HG03432 (cell line): ENCODE measurements around the gene VPS9D1.
"Not testable (repeated sequence)": the region's sequence is repeated elsewhere in the genome, so short reads cannot be mapped to it uniquely, and the experiment has no call there.

Source experiments
- ATAC-seq: cut with Tn5 transposase; IDR thresholded peaks from one replicate; pipeline ENCODE4 v1.9.1; 2021; ENCODE audit warnings: mild to moderate bottlenecking, moderate library complexity; ENCODE audit not compliant: unreplicated experiment

VPS9D1 gene

GRCh38 chr16:89695086-89695874 is 25.4 kb downstream of the VPS9D1 start:
- ATAC-seq = no peak

GRCh38 chr16:89694784-89695085 is 26.0 kb downstream of the VPS9D1 start:
- not testable (repeated sequence) for ATAC-seq

- ATAC-seq = no peak
Measured at GRCh38 chr16:89693931-89694783, 26.5 kb downstream of the VPS9D1 start.

GRCh38 chr16:89693289-89693731 is 27.4 kb downstream of the VPS9D1 start:
- ATAC-seq = no peak

- ATAC-seq = no peak
Measured at GRCh38 chr16:89691986-89692569, 28.6 kb downstream of the VPS9D1 start.

GRCh38 chr16:89691231-89691985 is 29.3 kb downstream of the VPS9D1 start:
- no peak for ATAC-seq

- ATAC-seq = no peak
Measured at GRCh38 chr16:89690392-89690901, 30.3 kb downstream of the VPS9D1 start.

GRCh38 chr16:89689621-89690020 is 31.1 kb downstream of the VPS9D1 start:
- ATAC-seq = not testable (repeated sequence)

GRCh38 chr16:89689142-89689541 is 31.6 kb downstream of the VPS9D1 start:
- ATAC-seq = no peak

- no peak for ATAC-seq
Measured at GRCh38 chr16:89688395-89688794, 32.3 kb downstream of the VPS9D1 start.

GRCh38 chr16:89687092-89687940 is 33.4 kb downstream of the VPS9D1 start:
- ATAC-seq = peak; percentile 40

GRCh38 chr16:89686520-89687091 is 34.1 kb downstream of the VPS9D1 start, which contains the start of gene CDK10:
Gene CDK10 (plus strand): TSS chr16:89686689. CDS start chr16:89686711, 22 bp downstream.
- ATAC-seq = peak; percentile 81

GRCh38 chr16:89685916-89686315 is 34.8 kb downstream of the VPS9D1 start:
- no peak for ATAC-seq

GRCh38 chr16:89678258-89678657 is 42.4 kb downstream of the VPS9D1 start:
- no peak for ATAC-seq

GRCh38 chr16:89672177-89672941 is 48.3 kb downstream of the VPS9D1 start:
- ATAC-seq = no peak

GRCh38 chr16:89671565-89671964 is 49.1 kb downstream of the VPS9D1 start:
- ATAC-seq = not testable (repeated sequence)

GRCh38 chr16:89670496-89671431 is 49.9 kb downstream of the VPS9D1 start:
- no peak for ATAC-seq
